Activated naive CD8-positive, alpha-beta T cell treated with anti-CD3 and anti-CD28 coated beads, Interleukin-2, amount 50 U/mL, for 24 hours (primary cell): Measurements from ENCODE around the gene PRICKLE2.

ENCODE experiments used
- ATAC-seq: fragments of 150-1000 bp; cut with Tn5 transposase; one replicate; pipeline ENCODE4 v1.10.0; 2021
- DNase-seq: peaks from one replicate; pipeline ENCODE4 v3.0.0; 2021
- H3K27ac Mint-ChIP-seq: one replicate; pipeline ENCODE4 v1.8.0; 2021; ENCODE audit warnings: mild to moderate bottlenecking, mixed read lengths
- H3K27me3 Mint-ChIP-seq: one replicate; pipeline ENCODE4 v1.8.0; 2021; ENCODE audit warnings: mixed read lengths
- H3K36me3 Mint-ChIP-seq: one replicate; pipeline ENCODE4 v1.8.0; 2021; ENCODE audit warnings: low read depth, mixed read lengths
- H3K4me1 Mint-ChIP-seq: one replicate; pipeline ENCODE4 v1.8.0; 2021; ENCODE audit warnings: mixed read lengths
- H3K4me3 Mint-ChIP-seq: one replicate; pipeline ENCODE4 v1.8.0; 2021; ENCODE audit warnings: mild to moderate bottlenecking, moderate library complexity, mixed read lengths
- H3K9me3 Mint-ChIP-seq: one replicate; pipeline ENCODE4 v1.8.0; 2021; ENCODE audit warnings: mixed read lengths

PRICKLE2 gene

DNA sequence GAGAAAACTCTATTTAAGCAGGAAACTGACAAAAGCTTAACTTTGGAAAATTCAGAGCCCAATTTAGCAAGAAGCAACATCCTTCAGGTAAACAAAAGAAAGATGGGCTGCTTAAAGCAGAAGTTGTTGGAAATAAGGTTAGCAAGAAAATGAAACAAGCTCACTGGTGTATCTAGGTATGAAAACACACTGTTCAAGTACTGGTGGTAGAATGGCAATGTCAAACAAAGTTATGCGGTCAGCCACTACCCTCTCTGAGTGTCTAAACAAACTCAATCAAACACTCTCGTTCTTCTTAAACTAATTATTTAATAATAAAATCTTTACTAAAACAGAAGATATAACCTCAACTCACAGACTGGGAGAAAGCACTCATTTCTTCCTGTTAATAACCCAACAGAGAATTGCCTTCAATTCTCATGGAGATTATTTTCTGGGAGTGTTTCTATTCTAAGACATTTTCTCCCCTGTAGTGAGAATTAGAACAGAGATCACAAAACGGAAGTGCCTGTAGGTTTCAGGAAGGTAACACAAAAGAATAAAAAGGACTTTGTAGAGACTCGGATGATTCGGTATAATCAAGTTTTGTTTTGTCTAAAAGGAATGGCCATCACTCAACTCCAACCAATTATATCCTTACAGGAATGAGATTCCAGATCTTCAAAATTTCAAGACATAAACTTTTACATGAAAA lies 28.9 kb downstream of the PRICKLE2 start:
- DNase-seq (no peak), ATAC-seq (no peak)
- Mint-ChIP-seq H3K27me3 (peaks cover 3% of the 10 kb centered on the region), H3K9me3 (peaks cover 11% of the 10 kb centered on the region), H3K4me1 (no peaks in the 10 kb centered on the region), H3K4me3 (no peak overlapping the region), H3K36me3 (no peaks in the 10 kb centered on the region), H3K27ac (no peak overlapping the region)

DNA sequence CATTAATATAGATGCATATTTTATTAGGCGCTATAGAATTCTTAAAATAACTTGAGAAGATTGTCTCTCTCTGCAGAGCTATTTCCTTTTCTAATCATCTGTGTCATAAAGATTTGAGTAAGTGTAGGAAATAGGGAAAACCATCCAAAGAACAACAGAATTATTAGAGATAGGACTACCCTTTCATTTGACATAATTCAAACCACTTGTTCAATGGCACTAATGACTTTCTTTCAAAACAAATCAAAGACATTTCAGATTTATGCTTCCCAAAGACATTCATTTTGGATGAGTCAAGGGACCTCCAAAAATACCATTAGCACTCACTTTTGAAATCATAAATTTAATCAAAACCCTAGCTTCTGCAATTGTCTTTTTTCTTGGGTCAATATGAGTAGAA lies 29.5 kb downstream of the PRICKLE2 start:
- DNase-seq (no peak), ATAC-seq (no peak)
- Mint-ChIP-seq H3K4me3 (no peak overlapping the region), H3K27me3 (peaks cover 5% of the 10 kb centered on the region), H3K27ac (no peak overlapping the region), H3K4me1 (no peaks in the 10 kb centered on the region), H3K36me3 (no peaks in the 10 kb centered on the region), H3K9me3 (peaks cover 11% of the 10 kb centered on the region)

DNA sequence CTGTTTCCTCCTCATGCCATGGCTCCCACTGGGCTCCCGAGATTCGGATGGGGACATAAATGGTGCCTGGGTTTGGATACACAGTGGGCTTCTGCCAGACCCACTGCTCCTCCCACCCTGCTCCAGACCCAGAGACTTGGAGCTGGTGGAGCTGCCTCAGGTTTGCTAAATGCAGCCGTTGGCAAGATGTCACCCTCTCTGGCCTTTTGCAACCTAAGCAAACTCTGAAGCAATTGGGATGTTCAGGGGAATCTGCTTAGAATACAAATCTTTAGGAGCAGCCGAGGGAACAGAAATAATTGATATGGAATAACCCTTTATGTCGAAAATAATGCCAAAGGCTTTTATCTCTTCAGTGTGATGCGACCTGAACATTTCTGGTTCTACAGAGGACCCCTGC lies 33.4 kb downstream of the PRICKLE2 start:
- H3K4me1 Mint-ChIP-seq, result no peaks in the 10 kb centered on the region

DNA sequence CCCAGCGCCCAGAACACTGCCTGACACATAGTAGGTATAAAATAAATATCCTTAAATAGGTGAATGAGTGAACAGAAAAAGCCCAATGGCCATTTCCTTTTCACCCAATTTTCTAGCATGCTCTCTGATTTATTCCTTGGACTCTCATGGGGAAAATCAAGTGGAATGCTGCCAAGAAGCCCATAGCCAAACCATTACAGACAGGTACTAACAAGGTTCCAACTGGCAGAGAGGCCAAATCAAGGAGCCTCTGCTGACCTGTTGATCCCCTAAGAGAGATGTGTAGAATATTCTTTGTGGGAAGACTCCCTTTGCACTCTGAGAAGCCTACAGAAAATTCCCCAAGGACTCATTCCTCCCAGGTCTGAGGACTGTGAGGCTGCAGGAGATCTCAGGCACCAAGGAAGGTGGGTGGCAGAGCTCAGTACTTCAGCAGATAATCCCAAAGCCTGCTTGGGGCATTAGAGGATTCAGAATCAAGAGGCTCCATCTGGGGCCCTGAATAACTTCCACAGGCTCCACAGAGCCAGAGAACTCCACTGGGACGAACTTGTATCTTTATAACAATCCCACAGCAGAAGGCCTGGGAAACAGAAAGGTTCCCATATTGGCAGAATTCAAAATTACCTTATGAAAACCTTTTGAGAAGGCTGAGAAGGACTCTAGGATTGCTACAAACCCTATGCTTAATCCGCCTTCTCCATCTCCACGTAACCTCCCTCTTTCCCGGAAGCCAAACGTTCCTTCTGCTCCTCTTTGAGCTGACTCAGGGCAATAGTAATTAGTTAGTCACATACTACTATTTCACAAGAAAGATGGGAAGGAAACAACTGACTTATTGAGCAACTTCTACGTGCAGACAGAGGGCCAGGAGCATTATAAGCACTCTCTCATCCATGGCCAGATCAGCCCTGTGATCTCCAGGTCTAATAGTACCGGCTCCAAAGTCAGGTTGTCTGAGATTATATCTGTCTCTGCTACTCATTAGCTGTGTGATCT lies 34.5 kb downstream of the PRICKLE2 start:
- peaks cover 4% of the 10 kb centered on the region for H3K9me3 Mint-ChIP-seq
- peaks cover 4% of the 10 kb centered on the region for H3K27me3 Mint-ChIP-seq
- no peaks in the 10 kb centered on the region for H3K4me1 Mint-ChIP-seq
- ATAC-seq, result no peak
- no peaks in the 10 kb centered on the region for H3K36me3 Mint-ChIP-seq
- no peak overlapping the region for H3K4me3 Mint-ChIP-seq
- DNase-seq, result no peak
- H3K27ac Mint-ChIP-seq, result no peak overlapping the region

More for the DNA sequence above, 33.4 kb downstream of the PRICKLE2 start:
- ATAC-seq (no peak), DNase-seq (no peak)
- Mint-ChIP-seq H3K9me3 (peaks cover 4% of the 10 kb centered on the region), H3K36me3 (no peaks in the 10 kb centered on the region), H3K27ac (no peak overlapping the region), H3K27me3 (peaks cover 4% of the 10 kb centered on the region), H3K4me3 (no peak overlapping the region)

DNA sequence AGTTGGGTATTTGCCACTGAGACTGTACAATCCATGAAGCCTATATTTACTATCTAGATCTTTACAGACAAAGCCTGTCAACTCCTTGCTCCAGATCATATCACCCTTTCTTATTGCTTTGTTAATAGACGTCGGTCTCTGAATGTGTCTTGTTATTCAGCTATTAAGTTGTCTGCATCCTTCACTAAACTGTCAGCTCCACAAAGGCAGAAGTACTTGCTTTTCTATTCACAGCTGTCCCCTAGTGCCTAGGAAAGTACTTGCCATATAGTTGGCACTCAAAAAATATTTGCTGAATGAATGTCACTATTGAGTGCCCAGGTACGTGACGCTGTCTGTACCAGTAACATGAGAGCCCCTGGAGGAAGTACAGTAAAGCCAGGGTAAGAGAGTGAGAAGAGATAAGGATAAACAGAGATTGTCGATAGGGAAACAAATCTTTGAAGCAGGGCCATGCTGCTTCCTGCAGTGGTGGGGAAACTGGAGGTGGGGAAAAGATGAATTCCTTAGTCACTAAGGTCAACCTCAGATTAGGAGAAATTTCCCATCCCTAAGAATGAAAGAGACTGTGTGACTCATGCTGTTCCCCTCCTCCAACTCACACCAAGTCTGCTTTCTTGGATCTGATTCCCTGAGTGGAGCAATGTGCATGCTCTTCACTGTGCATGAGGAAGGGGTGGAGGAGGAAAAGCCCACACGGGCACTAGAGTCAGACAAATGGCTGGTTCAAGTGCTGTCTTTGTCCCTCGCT lies 36.3 kb downstream of the PRICKLE2 start:
- no peak overlapping the region for H3K27ac Mint-ChIP-seq
- peaks cover 4% of the 10 kb centered on the region for H3K9me3 Mint-ChIP-seq
- H3K27me3 Mint-ChIP-seq, result peaks cover 4% of the 10 kb centered on the region
- no peak for DNase-seq
- no peaks in the 10 kb centered on the region for H3K36me3 Mint-ChIP-seq
- H3K4me1 Mint-ChIP-seq, result no peaks in the 10 kb centered on the region
- ATAC-seq, result no peak
- H3K4me3 Mint-ChIP-seq, result no peak overlapping the region

DNA sequence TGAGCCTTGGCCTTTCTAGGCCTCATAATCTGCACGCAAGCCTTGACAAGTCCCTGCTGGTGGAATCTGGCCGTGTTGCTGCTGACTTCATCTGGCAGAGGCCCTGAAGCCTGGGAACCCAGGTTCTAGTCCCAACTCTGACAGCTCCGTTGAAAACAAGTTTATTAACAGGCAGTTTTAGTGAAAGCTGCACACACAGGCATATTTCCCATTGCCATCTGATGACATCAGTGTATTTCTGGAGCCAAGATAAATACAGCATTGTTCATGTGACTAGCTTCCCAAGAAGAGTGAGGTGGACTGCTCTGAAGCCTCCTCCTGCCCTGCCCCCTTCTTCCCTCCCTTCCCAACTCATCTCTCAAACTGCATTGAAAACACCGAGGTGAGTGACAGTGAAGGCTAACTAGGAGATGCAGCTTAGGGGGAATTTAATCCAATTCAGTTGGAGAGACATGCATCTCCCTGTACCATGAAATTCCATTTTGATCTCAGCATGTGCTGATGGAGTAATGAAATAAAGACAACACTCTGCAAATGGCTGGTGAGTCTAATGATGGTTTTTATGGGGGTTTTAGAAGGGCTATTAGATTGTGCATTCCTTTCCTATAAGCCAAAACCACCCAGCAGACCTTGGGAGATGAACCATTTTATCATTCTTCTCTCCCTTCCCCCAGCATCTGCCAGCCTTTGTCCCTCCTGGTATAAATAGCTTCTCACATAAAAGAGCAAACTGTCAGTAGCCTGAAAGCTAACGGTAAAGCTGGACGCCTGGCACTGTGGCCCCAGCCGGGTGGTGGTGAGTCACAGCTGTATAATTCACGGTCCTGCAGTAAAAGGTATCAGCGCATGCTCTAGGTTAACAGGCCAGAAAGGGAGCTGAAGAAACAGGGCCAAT lies 38.0 kb downstream of the PRICKLE2 start:
- no peak overlapping the region for H3K27ac Mint-ChIP-seq
- no peak for ATAC-seq

DNA sequence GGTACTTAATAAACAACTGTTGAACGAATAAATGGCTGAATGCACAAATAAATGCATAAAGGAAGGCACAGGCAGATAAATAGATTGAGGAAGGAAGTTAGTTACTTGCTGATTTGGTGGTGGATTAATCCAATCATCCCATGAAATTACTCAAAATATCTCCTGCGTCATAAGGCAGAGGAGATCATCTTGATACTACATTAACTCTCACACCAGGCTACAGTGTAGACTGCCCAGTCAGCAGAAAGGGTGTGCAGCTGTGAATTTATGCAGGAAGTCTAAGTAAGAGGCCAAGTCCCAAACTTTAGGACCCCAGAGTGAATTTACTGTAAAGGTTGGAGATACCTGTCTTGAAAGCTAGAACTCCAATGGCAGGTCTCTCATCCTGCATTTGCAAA lies 38.6 kb downstream of the PRICKLE2 start:
- Mint-ChIP-seq H3K9me3 (no peaks in the 10 kb centered on the region), H3K27ac (no peak overlapping the region), H3K4me1 (no peaks in the 10 kb centered on the region), H3K27me3 (peaks cover 4% of the 10 kb centered on the region), H3K4me3 (no peak overlapping the region), H3K36me3 (no peaks in the 10 kb centered on the region)
- DNase-seq (no peak), ATAC-seq (no peak)

More for the DNA sequence above, 38.0 kb downstream of the PRICKLE2 start:
- Mint-ChIP-seq H3K9me3 (no peaks in the 10 kb centered on the region), H3K36me3 (no peaks in the 10 kb centered on the region), H3K4me3 (no peak overlapping the region), H3K4me1 (no peaks in the 10 kb centered on the region), H3K27me3 (peaks cover 4% of the 10 kb centered on the region)
- DNase-seq, result no peak

DNA sequence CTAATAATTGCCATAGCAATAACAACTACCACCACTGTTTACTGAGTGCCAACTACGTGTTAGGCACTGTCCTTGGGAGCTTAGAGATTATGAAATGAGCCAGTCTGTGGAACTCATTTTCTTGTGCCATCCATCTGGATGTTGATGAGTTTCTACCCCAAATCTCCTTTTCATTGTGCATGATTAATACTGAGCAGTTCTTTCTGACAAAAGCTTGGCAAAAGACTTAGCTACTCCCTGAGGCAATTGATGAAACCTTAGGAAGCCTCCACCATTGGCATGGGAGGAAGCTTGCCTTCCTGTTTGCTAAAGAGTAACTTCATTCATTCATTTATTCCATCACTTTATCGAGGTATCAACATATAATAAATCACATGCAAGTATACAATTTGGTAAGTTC lies 39.8 kb downstream of the PRICKLE2 start:
- Mint-ChIP-seq H3K4me1 (no peaks in the 10 kb centered on the region), H3K27ac (no peak overlapping the region), H3K27me3 (no peaks in the 10 kb centered on the region), H3K9me3 (no peaks in the 10 kb centered on the region), H3K4me3 (no peak overlapping the region), H3K36me3 (no peaks in the 10 kb centered on the region)
- ATAC-seq (no peak), DNase-seq (no peak)

DNA sequence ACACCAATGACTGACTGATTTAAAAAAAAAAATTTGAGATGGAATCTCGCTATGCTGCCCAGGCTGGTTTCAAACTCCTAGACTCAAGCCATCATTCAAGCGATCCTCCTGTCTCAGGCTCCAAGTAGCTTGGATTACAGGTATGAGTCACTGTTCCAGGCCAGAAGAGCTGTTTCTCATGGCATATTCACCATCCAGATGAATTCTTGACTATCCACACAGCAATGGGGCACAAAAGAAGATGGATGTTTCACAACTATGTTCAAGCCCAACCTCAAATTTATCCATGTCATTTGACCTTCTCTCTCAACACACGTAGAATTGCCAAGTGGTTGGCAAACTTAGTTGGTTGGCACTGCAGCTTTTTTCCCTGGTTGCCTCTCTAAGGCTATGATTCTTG lies 40.6 kb downstream of the PRICKLE2 start:
- Mint-ChIP-seq H3K36me3 (no peaks in the 10 kb centered on the region), H3K9me3 (no peaks in the 10 kb centered on the region), H3K4me1 (no peaks in the 10 kb centered on the region), H3K4me3 (no peak overlapping the region), H3K27ac (no peak overlapping the region), H3K27me3 (no peaks in the 10 kb centered on the region)
- DNase-seq, result no peak
- ATAC-seq, result no peak

DNA sequence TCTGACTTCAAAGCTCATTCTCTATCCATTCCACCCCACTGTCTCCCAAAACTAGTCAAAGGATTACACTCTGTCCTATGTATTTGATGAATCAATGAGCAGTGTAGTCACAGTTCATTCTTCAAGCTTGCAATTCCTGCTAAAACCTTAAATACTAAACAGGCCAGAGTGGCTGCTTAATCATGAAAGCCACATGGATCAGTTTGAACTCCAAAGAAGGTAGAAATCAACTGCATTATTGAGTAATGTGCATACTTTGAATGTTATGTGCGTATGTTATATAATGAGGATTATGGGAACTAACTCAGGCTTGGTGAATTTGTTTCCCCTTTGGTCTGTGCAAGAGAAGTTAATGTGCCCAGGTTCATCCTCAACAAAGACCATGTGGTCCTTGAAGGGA lies 45.4 kb downstream of the PRICKLE2 start:
- H3K9me3 Mint-ChIP-seq, result no peaks in the 10 kb centered on the region
- no peak overlapping the region for H3K27ac Mint-ChIP-seq
- DNase-seq (no peak), ATAC-seq (no peak)
- no peaks in the 10 kb centered on the region for H3K27me3 Mint-ChIP-seq
- no peak overlapping the region for H3K4me3 Mint-ChIP-seq
- H3K36me3 Mint-ChIP-seq, result no peaks in the 10 kb centered on the region
- no peaks in the 10 kb centered on the region for H3K4me1 Mint-ChIP-seq

DNA sequence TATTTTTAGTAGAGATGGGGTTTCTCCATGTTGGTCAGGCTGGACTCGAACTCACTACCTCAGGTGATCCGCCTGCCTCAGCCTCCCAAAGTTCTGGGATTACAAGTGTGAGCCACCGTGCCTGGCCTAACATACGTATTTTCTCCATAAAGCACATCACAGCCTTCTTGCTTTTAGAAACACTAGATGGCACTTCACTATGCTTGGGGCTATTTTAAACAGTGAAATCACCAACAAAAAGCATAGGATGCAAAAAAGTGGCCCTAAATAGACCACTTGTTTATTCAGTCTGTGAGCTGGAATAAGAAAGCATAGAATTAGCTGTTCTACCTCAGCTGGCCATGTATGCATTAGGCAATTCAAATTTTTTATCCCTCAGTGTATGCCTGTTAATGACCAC lies 46.0 kb downstream of the PRICKLE2 start:
- H3K4me1 Mint-ChIP-seq, result no peaks in the 10 kb centered on the region
- H3K36me3 Mint-ChIP-seq, result no peaks in the 10 kb centered on the region
- no peaks in the 10 kb centered on the region for H3K27me3 Mint-ChIP-seq
- DNase-seq (no peak), ATAC-seq (no peak)
- H3K27ac Mint-ChIP-seq, result no peak overlapping the region
- no peak overlapping the region for H3K4me3 Mint-ChIP-seq
- H3K9me3 Mint-ChIP-seq, result no peaks in the 10 kb centered on the region

DNA sequence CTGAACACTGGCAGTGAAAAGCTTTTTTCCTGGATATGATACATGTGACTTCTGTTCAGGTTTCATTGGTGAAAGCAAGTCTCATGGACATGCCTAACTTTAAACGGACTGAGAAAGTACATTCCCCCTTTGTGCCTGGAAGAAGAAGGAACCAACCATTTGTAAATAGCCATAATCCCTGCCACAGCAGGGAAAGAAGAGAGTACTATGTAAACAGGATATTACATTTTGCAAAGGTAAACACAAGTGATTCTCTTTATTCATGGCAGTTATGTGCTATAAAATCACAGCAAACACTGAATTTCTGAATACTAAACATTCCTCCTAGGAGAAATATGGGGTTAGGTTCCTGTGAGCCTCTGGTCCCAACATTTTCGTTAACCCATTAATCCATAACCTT lies 46.8 kb downstream of the PRICKLE2 start:
- DNase-seq (no peak), ATAC-seq (no peak)
- Mint-ChIP-seq H3K4me3 (no peak overlapping the region), H3K36me3 (no peaks in the 10 kb centered on the region), H3K27me3 (no peaks in the 10 kb centered on the region), H3K4me1 (no peaks in the 10 kb centered on the region), H3K27ac (no peak overlapping the region), H3K9me3 (no peaks in the 10 kb centered on the region)

DNA sequence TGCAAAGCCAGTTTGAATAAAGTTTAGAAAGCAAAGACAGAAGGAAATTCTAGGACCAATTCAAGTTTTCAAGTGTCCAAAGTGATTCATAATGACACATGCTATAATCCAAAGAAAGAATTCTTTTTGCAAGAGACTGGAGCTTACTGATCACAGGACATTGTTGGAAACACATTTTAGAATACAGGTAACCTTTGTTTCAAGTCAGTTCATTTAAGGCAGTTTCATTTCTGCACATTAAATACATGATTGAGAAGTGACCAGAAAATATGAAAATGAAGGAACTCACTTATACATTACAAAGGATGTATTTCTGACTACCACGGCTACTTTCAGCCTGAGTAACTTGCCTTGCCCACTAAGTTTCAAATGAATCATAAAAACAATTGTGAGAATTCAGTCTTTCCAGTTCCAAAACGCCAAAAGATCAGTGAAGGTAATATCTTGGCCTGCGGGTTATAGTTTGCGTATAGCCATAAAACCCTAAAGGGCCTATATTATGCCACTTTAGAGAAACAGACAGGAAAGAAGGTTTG lies 48.7 kb downstream of the PRICKLE2 start:
- H3K9me3 Mint-ChIP-seq, result no peaks in the 10 kb centered on the region
- no peaks in the 10 kb centered on the region for H3K36me3 Mint-ChIP-seq
- ATAC-seq, result no peak
- H3K27ac Mint-ChIP-seq, result no peak overlapping the region
- no peak for DNase-seq
- no peaks in the 10 kb centered on the region for H3K27me3 Mint-ChIP-seq
- H3K4me3 Mint-ChIP-seq, result no peak overlapping the region
- H3K4me1 Mint-ChIP-seq, result no peaks in the 10 kb centered on the region

DNA sequence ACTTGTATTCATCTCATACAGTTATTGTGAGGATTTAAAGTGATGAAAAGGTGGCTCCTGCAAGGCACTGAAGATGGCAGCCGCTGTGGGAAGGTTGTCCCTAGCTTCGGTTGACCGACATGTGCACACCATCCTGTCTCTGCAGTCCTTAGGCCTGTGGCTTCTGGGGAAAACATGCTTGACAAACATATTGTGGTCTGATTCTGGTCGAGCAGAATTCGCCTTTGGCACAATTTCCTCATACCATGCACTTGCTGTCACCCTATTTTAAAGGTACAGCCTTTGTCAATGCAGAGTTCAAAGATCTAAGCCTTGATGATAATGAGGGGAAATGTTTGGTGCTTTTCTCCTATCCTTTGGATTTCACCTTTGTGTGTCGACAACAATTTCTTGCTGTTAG lies 50.9 kb downstream of the PRICKLE2 start:
- H3K4me3 Mint-ChIP-seq, result no peak overlapping the region
- H3K27ac Mint-ChIP-seq, result no peak overlapping the region
- no peaks in the 10 kb centered on the region for H3K36me3 Mint-ChIP-seq
- H3K4me1 Mint-ChIP-seq, result no peaks in the 10 kb centered on the region
- DNase-seq (no peak), ATAC-seq (no peak)
- H3K27me3 Mint-ChIP-seq, result no peaks in the 10 kb centered on the region
- H3K9me3 Mint-ChIP-seq, result no peaks in the 10 kb centered on the region
